HFF-Myc (cell line): ENCODE results near the gene LUZP2.
"Not testable (repeated sequence)": the region's sequence is repeated elsewhere in the genome, so short reads cannot be mapped to it uniquely, and the experiment has no call there.

Source experiments
- DNase-seq: peaks from one replicate; pipeline ENCODE4 v3.0.0-alpha.2; 2011; ENCODE audit warnings: low read depth; ENCODE audit errors: extremely low read depth
- H3K4me3 ChIP-seq: replicated peaks from 2 replicates; pipeline ENCODE4 v1.5.1; 2011; ENCODE audit warnings: low read depth, mild to moderate bottlenecking, control low read depth, low read length
- CTCF ChIP-seq: IDR thresholded peaks from 2 replicates; pipeline ENCODE4 v1.5.1; 2012; ENCODE audit warnings: mild to moderate bottlenecking, low read depth, low read length, control low read depth; ENCODE audit errors: missing control alignments

Gene LUZP2

GRCh38 chr11:24949406-24949805 is 452.6 kb downstream of the LUZP2 start:
- TF ChIP-seq CTCF: no peak

GRCh38 chr11:24963852-24964251 is 467.0 kb downstream of the LUZP2 start:
- TF ChIP-seq CTCF: no peak
- H3K4me3 ChIP-seq: no peak overlapping the region
- no peak for DNase-seq

More at GRCh38 chr11:24949406-24949805, 452.6 kb downstream of the LUZP2 start:
- no peak for DNase-seq
- no peak overlapping the region for H3K4me3 ChIP-seq

- TF ChIP-seq CTCF: no peak
- no peak overlapping the region for H3K4me3 ChIP-seq
- DNase-seq: no peak
Measured at GRCh38 chr11:24965748-24966147, 468.9 kb downstream of the LUZP2 start.

GRCh38 chr11:24993903-24994302 is 497.1 kb downstream of the LUZP2 start:
- not testable (repeated sequence) for DNase-seq, H3K4me3 ChIP-seq

GRCh38 chr11:24999929-25000328 is 503.1 kb downstream of the LUZP2 start:
- not testable (repeated sequence) for H3K4me3 ChIP-seq, DNase-seq

- H3K4me3 ChIP-seq: no peak overlapping the region
- no peak for TF ChIP-seq CTCF
- DNase-seq: no peak
Measured at GRCh38 chr11:25037431-25037830, 540.6 kb downstream of the LUZP2 start.

GRCh38 chr11:25038131-25038530 is 541.3 kb downstream of the LUZP2 start:
- no peak for DNase-seq
- no peak for TF ChIP-seq CTCF
- no peak overlapping the region for H3K4me3 ChIP-seq

- H3K4me3 ChIP-seq: no peak overlapping the region
- DNase-seq: no peak
- TF ChIP-seq CTCF: no peak
Measured at GRCh38 chr11:25039165-25039564, 542.3 kb downstream of the LUZP2 start.
